ENCODE results near the gene PABPC1L. TPM values are rescaled to one million over a fixed set of nuclear protein-coding genes. Genes with fewer than 3 reads are reported as not detected.

Gene PABPC1L
- total RNA-seq, 1 donor from 2014 or later: 0.79 TPM

DNA sequence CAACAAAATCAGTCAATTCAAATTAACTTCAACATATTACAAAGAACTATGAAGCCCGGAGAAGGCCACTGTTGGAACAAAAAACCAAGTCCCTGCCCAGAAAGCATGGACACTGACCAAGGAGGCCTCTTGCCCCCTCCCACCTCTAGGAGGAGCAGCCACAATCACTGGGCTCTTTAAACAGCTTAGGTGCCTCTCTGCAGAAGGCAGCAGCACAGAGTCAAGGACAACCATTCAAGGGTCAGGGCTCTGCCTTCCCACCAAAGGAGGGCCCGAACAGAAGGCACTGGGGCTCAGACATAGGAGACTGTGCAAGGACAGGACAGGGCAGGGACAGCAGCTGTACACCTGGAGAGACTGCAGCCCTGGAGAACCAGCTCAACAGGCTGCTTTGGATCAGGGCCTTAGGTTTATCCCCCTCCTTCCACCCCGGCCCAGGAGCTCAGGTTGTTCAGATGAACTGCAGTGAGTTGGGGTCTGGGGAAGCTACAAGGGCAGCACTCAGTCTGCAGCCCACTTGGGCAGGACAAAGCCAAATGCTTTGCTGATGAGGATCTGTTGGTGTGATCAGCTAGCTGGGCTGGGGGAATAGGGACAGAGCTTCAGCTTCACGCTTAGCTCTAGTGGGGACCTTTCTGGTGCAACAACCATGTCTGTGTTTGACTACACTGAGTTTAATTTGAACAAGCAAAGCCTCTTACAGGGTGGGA, 32.6 kb downstream of the PABPC1L start:
- DNase-seq (ENCODE audit: low read depth in 2 of 2): no peak

DNA sequence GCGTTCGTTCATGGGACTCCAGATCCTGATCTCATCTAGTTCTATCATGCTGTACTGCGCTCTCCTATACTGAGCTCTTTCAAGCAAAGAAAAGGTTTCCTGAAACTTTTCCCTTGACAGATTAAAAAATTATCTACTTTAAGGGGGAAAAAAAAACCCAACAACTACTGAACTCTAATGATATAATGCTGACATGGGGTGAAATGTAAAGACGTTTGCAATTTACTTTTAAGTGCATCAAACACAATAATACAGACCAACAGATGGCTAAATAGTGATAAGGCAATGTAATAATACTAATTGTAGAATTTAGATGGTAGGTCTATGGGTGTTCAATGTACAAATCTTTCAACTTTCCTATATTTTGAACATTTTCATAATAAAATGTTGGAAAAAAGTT, 34.0 kb downstream of the PABPC1L start:
- DNase-seq (ENCODE audit: low read depth in 2 of 2): no peak

DNA sequence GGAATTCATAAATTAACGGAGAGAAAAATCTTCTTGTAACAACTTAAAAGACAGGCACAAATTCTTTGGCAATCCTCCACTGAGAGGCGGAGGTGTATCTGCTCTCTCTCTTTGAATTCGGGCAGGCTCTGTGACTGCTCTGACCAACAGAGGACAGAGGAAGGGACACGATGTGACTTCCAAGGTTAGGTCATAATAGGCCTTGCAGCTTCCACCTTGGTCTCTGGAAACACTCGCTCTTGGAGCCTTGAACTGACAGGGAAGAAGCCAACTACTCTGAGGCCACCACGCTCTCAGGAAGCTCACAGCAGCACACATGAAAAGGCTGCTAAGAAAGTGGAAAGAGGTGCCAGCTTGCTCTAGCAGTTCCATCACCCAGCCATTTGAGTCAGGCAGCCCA, 35.4 kb downstream of the PABPC1L start:
- no peak for DNase-seq (ENCODE audit: low read depth in 2 of 2)

DNA sequence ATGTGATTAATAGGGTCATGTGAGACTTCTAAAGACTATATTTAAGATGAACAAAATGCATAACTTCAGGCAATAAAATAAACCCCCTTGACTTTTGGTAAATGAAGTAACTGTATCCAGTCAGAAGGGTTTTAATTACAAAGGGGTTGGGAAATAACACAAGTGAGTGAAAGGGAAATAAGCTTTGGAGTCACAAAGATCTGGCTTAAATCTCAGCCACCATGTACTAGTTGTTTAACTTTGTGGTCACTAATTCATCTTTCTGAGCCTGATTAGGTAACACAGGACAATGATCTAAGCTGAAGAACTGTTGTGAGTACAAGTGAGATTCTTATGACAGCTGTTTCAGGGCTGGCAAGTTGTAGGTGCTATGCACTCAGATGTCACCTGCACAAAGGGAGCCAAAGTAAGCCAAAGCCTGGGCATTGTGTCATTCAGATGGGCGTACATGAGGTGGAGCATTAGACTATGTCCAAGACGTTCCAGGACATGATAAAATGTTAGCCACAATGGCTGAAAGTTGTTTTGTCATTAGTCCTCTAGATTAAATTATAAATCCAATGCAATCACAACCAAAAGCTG, 36.5 kb downstream of the PABPC1L start:
- no peak for DNase-seq (ENCODE audit: low read depth in 2 of 2)

DNA sequence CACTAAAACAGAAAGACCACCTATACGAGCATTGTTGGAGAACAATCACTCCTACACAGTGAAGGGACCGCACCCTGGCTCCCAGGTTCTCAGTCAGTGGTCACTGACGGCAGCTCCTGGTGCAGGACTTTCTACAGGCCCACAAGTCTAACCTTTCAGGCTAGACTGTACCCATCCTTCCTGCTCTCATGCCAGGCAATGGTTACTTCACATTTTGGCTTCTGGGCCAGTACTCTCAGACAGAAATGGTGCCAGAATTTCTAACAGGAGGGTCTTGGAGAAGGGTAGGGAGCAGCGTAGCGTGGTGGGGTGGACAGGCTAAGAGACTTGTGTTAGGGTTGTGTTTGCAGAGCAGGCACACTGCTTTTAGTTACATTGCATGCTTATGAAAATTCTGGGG, 38.2 kb downstream of the PABPC1L start:
- DNase-seq (ENCODE audit: low read depth in 2 of 2): no peak

DNA sequence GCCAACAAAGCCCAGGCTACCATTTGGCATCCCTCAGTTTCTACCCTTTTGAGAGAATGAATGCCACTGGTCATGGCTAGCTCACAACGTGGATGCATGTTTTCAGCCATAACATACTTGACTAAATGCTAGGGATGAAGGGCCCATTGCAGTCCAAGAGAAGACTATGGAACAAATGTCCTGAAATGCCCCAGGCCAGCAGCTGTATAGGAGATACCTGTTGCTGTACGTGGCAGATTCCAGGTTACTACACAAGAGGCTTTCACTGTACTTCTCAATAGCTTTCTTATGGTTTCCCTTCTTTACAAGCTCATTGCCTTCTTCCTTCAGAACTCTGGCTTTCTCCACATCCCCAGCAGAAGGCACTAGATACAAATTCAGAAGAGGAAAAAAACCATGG, 38.7 kb downstream of the PABPC1L start:
- no peak for DNase-seq (ENCODE audit: low read depth in 2 of 2)

DNA sequence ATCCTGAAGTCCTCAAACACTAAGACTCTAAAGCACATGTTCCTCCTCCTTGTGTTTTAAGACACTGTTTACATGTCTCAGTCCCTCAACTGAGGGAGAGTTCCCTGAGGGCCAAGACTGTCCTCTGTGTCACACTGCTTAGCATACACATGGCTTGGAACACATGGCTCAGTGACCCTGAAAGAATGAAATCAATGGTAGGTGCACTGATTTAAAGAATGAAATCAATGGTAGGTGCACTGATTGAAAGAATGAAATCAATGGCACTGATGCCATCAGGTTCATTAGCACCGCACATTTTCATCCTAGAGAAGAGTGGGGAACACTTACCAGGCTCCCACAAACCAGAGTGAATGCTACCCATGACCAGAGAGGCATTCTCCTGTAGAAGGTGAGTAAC, 40.5 kb downstream of the PABPC1L start:
- no peak for DNase-seq (ENCODE audit: low read depth in 2 of 2)

DNA sequence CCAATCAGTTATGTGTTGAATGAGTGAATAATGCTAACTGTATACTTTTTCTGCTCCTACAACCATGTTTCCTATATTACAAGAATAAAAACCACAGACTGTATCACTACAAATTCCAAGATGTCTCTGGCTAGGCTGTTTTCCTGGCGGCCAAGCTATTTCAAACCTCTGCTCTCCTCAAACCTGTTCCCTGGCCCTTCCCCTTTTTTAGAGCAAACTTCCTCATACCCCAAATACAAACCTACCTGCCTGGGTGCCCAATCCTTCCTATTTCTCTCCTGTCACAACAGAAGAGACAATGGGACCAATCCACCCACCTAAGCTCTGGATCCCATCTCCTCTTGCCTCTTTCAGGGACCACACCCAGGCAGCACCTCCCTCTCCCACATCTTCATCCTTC, 42.9 kb downstream of the PABPC1L start:
- DNase-seq (ENCODE audit: low read depth in 2 of 2): no peak

DNA sequence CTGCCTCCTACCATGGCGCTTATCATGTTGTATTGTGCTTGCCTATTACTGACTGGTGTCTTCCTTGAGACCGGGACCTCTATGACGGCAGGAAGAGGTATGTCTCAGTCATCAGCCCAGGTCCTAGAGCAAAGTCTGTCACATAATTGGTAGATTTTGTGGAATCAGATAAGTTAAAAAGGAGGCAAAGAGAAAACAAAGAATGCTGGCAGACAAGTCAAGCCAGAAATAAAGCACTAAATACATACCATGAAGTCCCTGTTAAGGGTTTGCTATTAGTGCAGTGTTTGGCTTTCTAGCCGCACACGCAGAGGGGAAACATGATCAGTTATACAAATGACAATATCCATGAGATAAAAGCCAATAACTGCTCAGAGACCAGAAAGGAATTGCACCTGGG, 44.4 kb downstream of the PABPC1L start:
- no peak for DNase-seq (ENCODE audit: low read depth in 2 of 2)

DNA sequence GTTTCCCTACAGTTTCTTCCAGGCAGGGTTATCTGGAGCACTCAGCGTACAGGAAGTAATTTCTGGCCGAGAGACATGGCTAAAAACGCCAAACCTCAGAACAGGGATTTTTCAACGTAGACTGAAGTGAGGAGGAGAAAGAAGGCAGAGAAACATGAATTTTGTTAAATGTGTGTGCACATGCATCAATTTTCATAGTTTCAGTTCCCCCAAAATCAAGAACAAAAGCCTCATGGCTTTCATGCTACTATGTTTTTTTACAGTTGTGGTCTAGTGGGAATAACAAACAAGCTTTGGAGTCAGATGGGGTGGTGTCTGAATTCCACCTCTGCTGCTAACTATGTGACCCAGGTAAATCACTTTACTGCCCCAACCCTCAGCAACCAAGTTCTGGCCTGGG, 45.4 kb downstream of the PABPC1L start:
- DNase-seq (ENCODE audit: low read depth in 2 of 2): no peak

DNA sequence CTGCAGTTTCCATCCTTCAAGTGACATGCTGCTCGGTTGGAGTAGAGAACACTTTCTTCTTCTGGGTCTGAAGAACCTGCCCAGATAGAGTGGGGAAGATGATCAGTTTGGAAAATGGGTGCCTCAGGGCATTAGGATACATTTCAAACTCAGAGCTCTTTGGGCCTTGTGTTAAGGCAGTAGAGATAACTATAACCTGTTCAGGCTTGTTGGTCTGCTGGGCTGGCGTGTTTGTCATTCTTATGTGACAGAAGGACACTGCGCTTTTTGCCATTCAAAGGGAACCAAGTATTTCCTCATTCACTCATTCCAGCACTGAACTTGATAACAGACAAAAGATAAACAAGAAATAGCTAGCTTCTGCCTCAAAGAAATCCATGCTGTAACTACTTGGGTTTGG, 46.5 kb downstream of the PABPC1L start:
- no peak for DNase-seq (ENCODE audit: low read depth in 2 of 2)

DNA sequence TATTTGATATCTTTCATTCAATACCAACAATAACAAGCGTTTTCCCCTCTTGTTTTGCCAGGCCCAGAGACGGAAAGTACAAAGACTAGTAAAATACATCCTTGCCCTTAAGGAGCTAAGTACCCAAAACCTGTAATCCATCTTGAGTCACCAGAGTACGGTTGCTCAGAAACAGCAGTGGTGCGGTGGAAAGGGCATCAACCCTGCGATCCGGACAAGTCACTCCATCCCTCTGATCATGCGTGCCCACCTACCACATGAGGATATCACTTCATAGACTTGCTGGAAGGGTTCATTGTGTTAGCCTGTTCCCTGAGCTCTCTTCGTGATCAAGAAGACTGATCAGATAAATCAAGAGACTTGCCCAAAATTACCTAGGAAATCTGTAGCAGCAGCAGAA, 48.4 kb downstream of the PABPC1L start:
- no peak for DNase-seq (ENCODE audit: low read depth in 2 of 2)

DNA sequence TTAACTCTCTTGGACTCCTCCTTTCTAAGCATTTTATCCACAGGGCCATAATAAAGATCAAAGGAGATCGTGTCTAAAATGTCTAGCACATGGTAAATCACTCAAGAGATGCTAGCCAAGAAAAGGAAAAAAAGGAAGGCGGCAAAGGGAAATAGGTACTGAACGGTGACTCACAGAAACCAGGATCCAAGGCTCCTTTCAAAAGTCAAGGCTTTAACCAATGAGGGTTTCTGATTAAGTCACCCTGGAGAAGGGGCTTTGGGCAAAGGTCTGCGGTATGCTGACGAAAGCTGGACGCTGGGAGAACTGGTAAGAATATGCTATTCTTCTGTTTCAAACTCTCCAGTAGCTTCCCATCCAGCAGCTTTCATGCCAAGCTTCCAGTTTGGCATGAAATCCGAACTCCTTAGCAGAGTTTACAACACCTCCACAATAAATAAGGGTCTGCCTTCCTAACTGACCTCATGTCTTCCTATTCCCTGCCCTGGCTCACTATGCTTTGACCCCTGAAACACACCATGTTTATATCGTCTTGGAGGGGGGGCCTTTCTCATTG, 49.3 kb downstream of the PABPC1L start:
- peak in 1 of 2 donors; percentile 56 for DNase-seq (ENCODE audit: low read depth in 2 of 2)

DNA sequence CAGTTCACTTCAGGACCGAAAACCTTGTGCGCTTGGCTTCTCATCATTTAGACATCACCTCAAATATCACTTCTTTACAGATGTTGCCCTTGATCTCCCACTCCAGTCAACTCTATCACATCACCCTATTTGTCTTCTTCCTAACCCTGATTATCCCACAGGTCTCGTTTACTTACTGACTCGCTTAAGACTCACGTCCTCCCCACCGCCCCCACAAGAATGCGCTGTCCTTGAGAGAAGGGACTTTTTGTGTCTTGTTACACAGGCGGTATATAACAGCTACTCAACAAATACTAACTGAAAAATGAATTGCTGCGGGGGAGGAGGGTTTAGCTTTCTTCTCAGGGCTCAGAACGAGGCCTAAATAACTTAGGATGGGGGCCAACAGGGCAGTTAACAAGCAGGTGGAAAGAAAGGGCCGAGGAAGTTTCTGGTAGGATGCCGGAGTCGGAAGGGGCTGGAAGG, 49.8 kb downstream of the PABPC1L start:
- peak; percentile 14 to 80 for DNase-seq (ENCODE audit: low read depth in 2 of 2)

DNA sequence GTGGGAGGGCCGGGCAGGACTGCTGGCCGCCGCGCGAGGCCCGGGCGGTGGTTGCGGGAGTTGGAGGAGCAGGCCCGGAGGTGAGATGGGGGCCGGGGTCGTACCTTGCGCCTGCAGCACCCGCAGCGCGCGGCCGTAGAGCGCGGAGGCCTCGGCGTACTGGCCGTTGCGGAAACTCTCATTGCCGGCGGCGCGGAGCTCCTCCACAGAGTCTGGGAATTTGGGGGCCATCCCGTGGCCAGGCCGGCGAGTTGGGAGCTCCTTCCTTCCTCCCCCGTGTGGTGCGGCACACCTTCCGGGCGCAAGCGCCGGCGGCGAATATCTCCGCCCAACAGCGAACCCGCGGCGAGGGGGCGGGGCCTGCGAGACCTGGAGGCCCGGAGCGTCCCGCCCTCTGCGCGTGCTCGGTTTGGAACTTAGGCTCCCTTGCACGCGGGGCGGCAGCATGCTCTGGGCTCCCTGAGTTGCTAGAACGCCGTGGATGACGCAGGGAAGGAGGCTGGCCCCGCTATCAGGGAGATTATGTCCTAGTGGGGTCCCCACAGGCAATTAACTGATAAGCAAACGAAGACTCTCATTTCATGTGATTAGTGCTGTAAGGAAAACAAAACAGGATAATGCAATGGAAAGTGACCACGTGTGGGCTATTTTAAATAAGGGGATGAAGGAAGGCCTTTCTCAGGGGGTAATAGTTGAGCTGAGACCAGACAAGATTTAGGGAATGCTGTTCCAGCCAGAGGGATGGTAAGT, 50.4 kb downstream of the PABPC1L start, which contains the start of gene TOMM34:
Gene TOMM34, minus strand, starts transcription at position 295 of the 750 bp plus-strand sequence. Its CDS starts 64 bp downstream, at position 231.
- peak; percentile 90 to 93 for DNase-seq (ENCODE audit: low read depth in 2 of 2)

DNA sequence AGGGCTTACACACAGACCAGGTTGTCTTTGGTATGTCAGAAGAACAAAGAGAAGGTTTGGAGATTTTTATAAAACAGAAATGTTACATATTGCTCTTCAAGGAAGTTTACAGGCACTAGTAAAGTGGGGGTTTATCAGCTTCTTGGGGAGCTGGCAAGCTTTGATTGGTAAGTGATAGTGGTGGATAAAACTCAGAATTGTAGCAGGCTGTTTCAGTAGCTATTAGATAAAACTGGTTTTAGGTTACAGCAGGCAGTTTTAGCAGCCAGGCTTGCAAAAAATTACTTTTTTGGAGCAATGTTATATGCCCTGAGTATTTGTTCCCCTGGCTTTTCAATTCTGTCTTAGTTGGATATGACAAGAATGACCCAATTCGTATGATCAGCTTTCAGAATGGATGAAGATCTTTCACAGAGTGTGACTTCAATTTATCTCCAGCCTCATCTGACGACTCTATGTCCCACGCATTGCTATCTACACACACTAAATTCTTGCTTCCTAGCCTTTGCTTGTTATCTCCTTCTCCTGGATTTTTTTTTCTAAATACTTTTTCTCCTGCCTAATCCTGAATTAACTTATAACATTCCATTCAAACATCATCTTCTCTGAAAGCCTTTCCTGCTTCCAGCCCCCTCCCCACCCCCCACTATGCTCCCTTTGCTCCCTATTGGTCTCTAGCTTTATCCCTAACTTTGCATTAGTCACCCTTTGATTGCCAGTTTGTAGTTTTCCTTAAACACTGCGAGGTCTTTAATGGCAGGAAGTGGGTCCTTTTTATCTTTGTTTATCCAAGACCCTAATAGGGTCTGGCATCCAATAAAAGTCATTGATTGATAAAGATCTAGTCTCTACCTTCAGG, 51.4 kb downstream of the PABPC1L start:
- no peak for DNase-seq (ENCODE audit: low read depth in 2 of 2)

DNA sequence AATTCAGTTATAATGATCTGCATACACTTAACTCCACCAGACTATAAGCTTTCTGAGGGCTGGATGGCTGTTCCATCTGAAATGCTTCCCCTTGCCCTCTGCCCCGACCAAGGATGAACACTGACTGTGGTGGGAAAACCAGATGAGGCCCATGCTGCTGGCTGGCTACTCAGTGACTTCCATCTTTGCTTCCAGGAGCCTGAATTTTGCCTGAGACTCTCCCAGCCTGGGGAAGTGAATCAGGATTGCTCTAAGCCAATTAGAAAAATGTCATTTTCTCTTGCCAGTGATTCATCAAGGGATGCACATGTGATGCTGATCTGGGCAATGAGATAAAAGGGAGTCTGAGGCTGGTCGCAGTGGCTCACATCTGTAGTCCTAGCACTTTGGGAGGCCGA, 52.0 kb downstream of the PABPC1L start:
- DNase-seq (ENCODE audit: low read depth in 2 of 2): peak in 1 of 2 donors; percentile 72

DNA sequence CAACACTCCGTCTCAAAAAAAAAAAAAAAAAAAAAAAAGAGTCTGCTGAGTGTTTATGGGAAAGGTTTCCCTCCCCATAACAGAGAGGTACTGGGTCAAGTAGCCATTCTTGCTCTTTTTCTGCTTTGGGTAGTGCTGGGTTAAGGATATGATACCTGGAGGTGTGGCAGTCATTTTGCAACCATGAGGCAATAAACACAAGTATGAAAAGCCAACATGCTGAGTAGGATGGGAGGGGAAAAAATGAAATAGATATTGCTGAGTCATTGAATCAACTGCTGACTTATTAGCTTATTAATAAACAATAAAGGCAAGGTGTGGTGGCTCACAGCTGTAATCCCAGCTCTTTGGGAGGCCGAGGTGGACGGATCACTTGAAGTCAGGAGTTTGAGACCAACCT, 52.6 kb downstream of the PABPC1L start:
- DNase-seq (ENCODE audit: low read depth in 2 of 2): no peak

DNA sequence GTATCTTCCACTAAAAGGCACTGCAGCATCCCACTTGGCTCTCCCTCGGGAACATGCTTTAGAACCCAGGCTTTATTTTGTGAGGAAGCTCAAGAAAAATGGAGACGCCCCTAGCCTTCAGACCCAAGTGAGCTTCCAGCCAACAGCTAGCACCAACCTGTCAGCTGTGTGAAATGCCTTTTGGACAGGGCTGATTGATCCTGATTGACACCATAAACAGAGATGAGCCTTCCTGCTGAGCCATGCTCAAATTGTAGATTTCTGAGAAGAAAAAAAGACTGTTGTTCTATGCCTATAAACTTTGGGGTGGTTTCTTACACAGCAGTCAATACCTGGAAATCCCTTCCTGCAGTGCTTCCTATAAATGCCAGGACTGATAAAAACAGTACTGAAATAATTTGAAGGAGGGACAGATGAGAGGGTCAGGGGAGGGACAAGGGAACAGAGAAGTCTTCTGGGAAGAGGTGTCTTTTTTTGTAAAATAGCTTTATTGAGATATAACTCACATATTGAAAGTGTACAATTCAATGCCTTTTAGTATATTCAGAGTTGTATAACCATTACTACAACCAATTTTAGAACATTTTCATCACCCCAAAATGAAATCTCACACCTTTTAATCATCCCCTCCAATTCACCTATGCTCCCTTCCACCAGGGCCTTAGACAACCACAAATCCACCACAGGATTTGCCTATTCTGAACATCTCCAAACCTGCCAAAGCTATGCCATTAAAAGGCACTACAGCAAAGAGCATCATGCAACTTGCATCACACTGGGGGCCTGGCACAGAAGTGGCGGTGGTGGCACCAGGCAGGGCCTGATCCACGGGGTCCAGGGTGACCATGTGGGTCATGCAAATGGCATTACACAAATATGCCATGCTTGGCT, 53.7 kb downstream of the PABPC1L start:
- no peak for DNase-seq (ENCODE audit: low read depth in 2 of 2)

DNA sequence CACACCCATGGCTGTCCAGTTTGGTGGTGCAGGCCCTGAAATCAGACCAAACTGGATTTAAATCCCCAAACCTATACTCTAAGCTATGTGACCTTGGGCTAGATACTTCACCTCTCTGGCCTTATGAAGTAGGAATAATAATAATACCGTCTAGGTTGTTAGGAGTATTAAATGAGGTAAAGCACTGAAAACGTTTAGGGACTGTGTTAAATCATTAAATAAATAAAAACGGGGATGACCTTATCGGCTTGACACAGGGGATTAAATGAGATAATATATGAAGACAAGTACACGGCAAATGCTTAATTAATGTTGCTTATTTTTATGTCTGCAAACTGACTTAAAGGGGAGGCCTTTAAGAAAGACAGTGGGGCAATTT, 55.8 kb downstream of the PABPC1L start:
- no peak for DNase-seq (ENCODE audit: low read depth in 2 of 2)
